NOMO-1 treated with dmso at 0.1 percent for 144 hours (cell line): ENCODE data around the gene TICRR.
A peak's percentile ranks its signal among the peaks of the same experiment; 100 is the strongest.
"Not testable (repeated sequence)": the region's sequence is repeated elsewhere in the genome, so short reads cannot be mapped to it uniquely, and the experiment has no call there.

Experiments
- DNase-seq: peaks from one replicate; lab custom pipeline; 2025; ENCODE audit not compliant: unreplicated experiment; lab: John Stamatoyannopoulos, UW

Gene TICRR

GRCh38 chr15:89575146-89575655 is at the start of gene TICRR:
TICRR (plus strand) TSS chr15:89575469; CDS start chr15:89575587, 118 bp downstream.
- peak; percentile 99 for DNase-seq

- DNase-seq, result no peak
These were observed 49.1 kb upstream of the TICRR start for GRCh38 chr15:89526181-89526580.

GRCh38 chr15:89526601-89527441 is 48.4 kb upstream of the TICRR start:
- DNase-seq, result no peak

- no peak for DNase-seq
These were observed 46.4 kb upstream of the TICRR start for GRCh38 chr15:89528757-89529352.

- DNase-seq, result no peak
These were observed 44.3 kb upstream of the TICRR start for GRCh38 chr15:89530976-89531375.

GRCh38 chr15:89531796-89532537 is 43.3 kb upstream of the TICRR start:
- no peak for DNase-seq

GRCh38 chr15:89533861-89534544 is 41.3 kb upstream of the TICRR start:
- no peak for DNase-seq

- no peak for DNase-seq
These were observed 36.2 kb upstream of the TICRR start for GRCh38 chr15:89539027-89539426.

- DNase-seq, result no peak
These were observed 32.9 kb upstream of the TICRR start for GRCh38 chr15:89542369-89542768.

GRCh38 chr15:89543389-89543788 is 31.9 kb upstream of the TICRR start:
- no peak for DNase-seq

GRCh38 chr15:89549138-89549537 is 26.1 kb upstream of the TICRR start:
- not testable (repeated sequence) for DNase-seq

GRCh38 chr15:89550427-89550826 is 24.8 kb upstream of the TICRR start:
- DNase-seq, result no peak

GRCh38 chr15:89551550-89551949 is 23.7 kb upstream of the TICRR start:
- DNase-seq, result peak; percentile 40

GRCh38 chr15:89553632-89554031 is 21.6 kb upstream of the TICRR start:
- no peak for DNase-seq

- no peak for DNase-seq
These were observed 21.0 kb upstream of the TICRR start for GRCh38 chr15:89554247-89554646.

GRCh38 chr15:89555768-89556167 is 19.5 kb upstream of the TICRR start:
- DNase-seq, result no peak

GRCh38 chr15:89556413-89557262 is 18.6 kb upstream of the TICRR start:
- no peak for DNase-seq

- no peak for DNase-seq
These were observed 15.5 kb upstream of the TICRR start for GRCh38 chr15:89559769-89560264.

GRCh38 chr15:89566181-89566580 is 9.1 kb upstream of the TICRR start:
- DNase-seq, result no peak
